Neural cell (in vitro differentiated cells): ENCODE results near the gene CHRM1. TPM values are rescaled to one million over a fixed set of nuclear protein-coding genes. Genes with fewer than 3 reads are reported as not detected.
"Not testable (repeated sequence)": the region's sequence is repeated elsewhere in the genome, so short reads cannot be mapped to it uniquely, and the experiment has no call there.

Source experiments
- H2AFZ ChIP-seq: fragments of 200-600, 300-800 bp; sonication (generic), shearing (Covaris generic); 2 replicates; pipeline ENCODE4 v1.6.0; 2014; ENCODE audit warnings: low read depth, mild to moderate bottlenecking, antibody characterized with exemption, low read length, moderate library complexity
- H3F3A ChIP-seq: fragments of 200-600 bp; shearing (Covaris generic); 2 replicates; pipeline ENCODE4 v1.6.1; 2016; ENCODE audit warnings: mild to moderate bottlenecking, moderate library complexity, mixed read lengths, antibody characterized with exemption, low read length; ENCODE audit not compliant: insufficient read depth, poor library complexity, severe bottlenecking
- H3K27ac ChIP-seq: fragments of 200-600, 300-800 bp; sonication (generic), shearing (Covaris generic); 2 replicates; pipeline ENCODE4 v1.5.1; 2014; ENCODE audit warnings: mild to moderate bottlenecking, low read length, moderate library complexity
- H3K27me3 ChIP-seq: fragments of 300-800, 200-600 bp; sonication (generic), shearing (Covaris generic); 2 replicates; pipeline ENCODE4 v1.6.0; 2014; ENCODE audit warnings: mild to moderate bottlenecking, low read depth, low read length, moderate library complexity; ENCODE audit not compliant: insufficient read depth
- H3K36me3 ChIP-seq: fragments of 300-800, 200-600 bp; sonication (generic), shearing (Covaris generic); 2 replicates; pipeline ENCODE4 v1.5.1; 2014; ENCODE audit warnings: mild to moderate bottlenecking, antibody characterized with exemption, low read length, moderate library complexity; ENCODE audit not compliant: insufficient read depth
- H3K4me2 ChIP-seq: fragments of 300-800, 200-600 bp; sonication (generic), shearing (Covaris generic); 2 replicates; pipeline ENCODE4 v1.6.0; 2014; ENCODE audit warnings: mild to moderate bottlenecking, low read length
- H3K4me3 ChIP-seq: fragments of 300-800, 200-600 bp; sonication (generic), shearing (Covaris generic); 2 replicates; pipeline ENCODE4 v1.5.1; 2014; ENCODE audit warnings: mild to moderate bottlenecking, low read length, moderate library complexity
- H3K79me2 ChIP-seq: fragments of 200-600 bp; shearing (Covaris generic); replicated peaks from 2 replicates; pipeline ENCODE4 v1.6.0; 2014; ENCODE audit warnings: mild to moderate bottlenecking, low read length, moderate library complexity; ENCODE audit not compliant: insufficient read depth
- H3K9ac ChIP-seq: fragments of 300-800, 200-600 bp; sonication (generic), shearing (Covaris generic); 2 replicates; pipeline ENCODE4 v1.6.1; 2016; ENCODE audit warnings: mild to moderate bottlenecking, low read length, mixed read lengths
- H3K9me2 ChIP-seq: fragments of 200-600 bp; shearing (Covaris generic); 2 replicates; pipeline ENCODE4 v1.6.1; 2016; ENCODE audit warnings: mild to moderate bottlenecking, low read length, mixed read lengths; ENCODE audit not compliant: insufficient read depth
- H3K9me3 ChIP-seq: fragments of 200-600, 300-800 bp; sonication (generic), shearing (Covaris generic); 2 replicates; pipeline ENCODE4 v1.6.1; 2016; ENCODE audit warnings: mild to moderate bottlenecking, mixed run types, low read length, moderate library complexity, mixed read lengths
- H4K20me1 ChIP-seq: fragments of 200-600 bp; shearing (Covaris generic); 2 replicates; pipeline ENCODE4 v1.6.1; 2016; ENCODE audit warnings: mild to moderate bottlenecking, mixed run types; ENCODE audit not compliant: insufficient read depth
- CTCF ChIP-seq: fragments of 450-650 bp; IDR thresholded peaks from 2 replicates; pipeline ENCODE4 v1.5.1; 2014; ENCODE audit warnings: antibody characterized with exemption, mild to moderate bottlenecking, moderate library complexity; ENCODE audit not compliant: poor library complexity, severe bottlenecking
- EP300 ChIP-seq: fragments of 450-650 bp; conservative IDR thresholded peaks from 2 replicates; pipeline ENCODE4 v1.6.1; 2014; ENCODE audit warnings: antibody characterized with exemption, mild to moderate bottlenecking, moderate library complexity; ENCODE audit not compliant: poor library complexity, severe bottlenecking
- EZH2 ChIP-seq: fragments of 200-600, 300-800 bp; shearing (Covaris generic), sonication (generic); IDR thresholded peaks from 2 replicates; pipeline ENCODE4 v1.6.1; 2014; ENCODE audit warnings: antibody characterized with exemption, low read length, borderline replicate concordance, mild to moderate bottlenecking; ENCODE audit not compliant: insufficient read depth, poor library complexity, severe bottlenecking
- POLR2AphosphoS5 ChIP-seq: IDR thresholded peaks from 2 replicates; pipeline ENCODE4 v1.6.1; 2012
- RAD21 ChIP-seq: fragments of 450-650 bp; conservative IDR thresholded peaks from 2 replicates; pipeline ENCODE4 v1.6.1; 2014; ENCODE audit warnings: antibody characterized with exemption, mild to moderate bottlenecking, moderate library complexity
- SMC3 ChIP-seq: fragments of 450-650 bp; conservative IDR thresholded peaks from 2 replicates; pipeline ENCODE4 v1.6.1; 2014; ENCODE audit warnings: antibody characterized with exemption, mild to moderate bottlenecking, moderate library complexity; ENCODE audit not compliant: poor library complexity
- TAF1 ChIP-seq: IDR thresholded peaks from 2 replicates; pipeline ENCODE4 v1.6.1; 2012; ENCODE audit warnings: low read depth
- polyA plus RNA-seq: library from polyadenylated mRNA; depleted of rRNA; stranded (reverse); fragments of >200 nt; gene quantifications from 2 replicates; pipeline ENCODE4 v1.2.3, GENCODE V29; 2014
- TF ChIP-seq, protein P1 (sequence below): IDR thresholded peaks from 2 replicates; pipeline ENCODE4 v1.6.1; 2012; ENCODE audit warnings: borderline replicate concordance

CHRM1 gene
- polyA plus RNA-seq, 1 donor from 2014 or later = not detected

DNA sequence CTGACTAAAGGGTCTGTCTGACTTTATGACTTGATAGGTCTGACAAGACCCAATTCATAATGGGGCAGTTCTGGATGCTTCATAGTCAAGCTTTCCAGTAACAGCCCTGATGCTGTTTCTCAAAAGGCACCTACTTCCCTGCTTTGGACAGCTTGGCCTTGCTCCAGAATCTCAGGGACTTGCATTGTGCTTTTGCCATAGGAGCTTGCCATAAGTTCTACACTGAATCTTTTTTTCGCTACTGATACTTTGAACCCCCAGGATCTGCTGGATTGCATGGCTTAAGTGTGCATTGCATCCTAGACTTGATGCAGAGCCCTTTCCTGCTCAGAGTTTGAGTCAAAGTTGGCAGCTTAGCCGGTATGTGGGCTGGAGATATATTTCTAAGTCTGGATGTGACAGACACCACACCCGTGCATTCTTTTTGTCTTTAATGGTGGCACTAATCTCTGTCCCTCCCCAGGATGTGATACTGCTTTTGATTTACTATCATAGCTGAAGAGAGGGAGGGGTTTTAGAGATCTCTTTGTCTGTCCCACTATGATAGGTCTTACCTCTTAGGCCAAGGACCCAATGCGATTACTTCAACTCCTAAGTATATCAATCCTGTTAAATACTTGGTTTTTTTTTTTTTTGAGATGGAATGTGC is 57.4 kb downstream of the CHRM1 start:
- no peaks in the 10 kb centered on the region for H3K9me2 ChIP-seq
- no peak overlapping the region for H2AFZ ChIP-seq
- TF ChIP-seq, protein P1, sequence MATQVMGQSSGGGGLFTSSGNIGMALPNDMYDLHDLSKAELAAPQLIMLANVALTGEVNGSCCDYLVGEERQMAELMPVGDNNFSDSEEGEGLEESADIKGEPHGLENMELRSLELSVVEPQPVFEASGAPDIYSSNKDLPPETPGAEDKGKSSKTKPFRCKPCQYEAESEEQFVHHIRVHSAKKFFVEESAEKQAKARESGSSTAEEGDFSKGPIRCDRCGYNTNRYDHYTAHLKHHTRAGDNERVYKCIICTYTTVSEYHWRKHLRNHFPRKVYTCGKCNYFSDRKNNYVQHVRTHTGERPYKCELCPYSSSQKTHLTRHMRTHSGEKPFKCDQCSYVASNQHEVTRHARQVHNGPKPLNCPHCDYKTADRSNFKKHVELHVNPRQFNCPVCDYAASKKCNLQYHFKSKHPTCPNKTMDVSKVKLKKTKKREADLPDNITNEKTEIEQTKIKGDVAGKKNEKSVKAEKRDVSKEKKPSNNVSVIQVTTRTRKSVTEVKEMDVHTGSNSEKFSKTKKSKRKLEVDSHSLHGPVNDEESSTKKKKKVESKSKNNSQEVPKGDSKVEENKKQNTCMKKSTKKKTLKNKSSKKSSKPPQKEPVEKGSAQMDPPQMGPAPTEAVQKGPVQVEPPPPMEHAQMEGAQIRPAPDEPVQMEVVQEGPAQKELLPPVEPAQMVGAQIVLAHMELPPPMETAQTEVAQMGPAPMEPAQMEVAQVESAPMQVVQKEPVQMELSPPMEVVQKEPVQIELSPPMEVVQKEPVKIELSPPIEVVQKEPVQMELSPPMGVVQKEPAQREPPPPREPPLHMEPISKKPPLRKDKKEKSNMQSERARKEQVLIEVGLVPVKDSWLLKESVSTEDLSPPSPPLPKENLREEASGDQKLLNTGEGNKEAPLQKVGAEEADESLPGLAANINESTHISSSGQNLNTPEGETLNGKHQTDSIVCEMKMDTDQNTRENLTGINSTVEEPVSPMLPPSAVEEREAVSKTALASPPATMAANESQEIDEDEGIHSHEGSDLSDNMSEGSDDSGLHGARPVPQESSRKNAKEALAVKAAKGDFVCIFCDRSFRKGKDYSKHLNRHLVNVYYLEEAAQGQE = no peak
- TF ChIP-seq CTCF (no peak), SMC3 (no peak), RAD21 (no peak), EP300 (no peak), TAF1 (no peak)
- H3F3A ChIP-seq = no peaks in the 10 kb centered on the region
- no peaks in the 10 kb centered on the region for H4K20me1 ChIP-seq
- H3K4me3 ChIP-seq = no peak overlapping the region
- no peak overlapping the region for H3K9ac ChIP-seq
- H3K79me2 ChIP-seq = peaks cover 7% of the 10 kb centered on the region
- H3K9me3 ChIP-seq = no peaks in the 10 kb centered on the region
- no peaks in the 10 kb centered on the region for H3K36me3 ChIP-seq
- H3K27me3 ChIP-seq = no peaks in the 10 kb centered on the region
- no peak overlapping the region for H3K27ac ChIP-seq
- no peak overlapping the region for H3K4me2 ChIP-seq

DNA sequence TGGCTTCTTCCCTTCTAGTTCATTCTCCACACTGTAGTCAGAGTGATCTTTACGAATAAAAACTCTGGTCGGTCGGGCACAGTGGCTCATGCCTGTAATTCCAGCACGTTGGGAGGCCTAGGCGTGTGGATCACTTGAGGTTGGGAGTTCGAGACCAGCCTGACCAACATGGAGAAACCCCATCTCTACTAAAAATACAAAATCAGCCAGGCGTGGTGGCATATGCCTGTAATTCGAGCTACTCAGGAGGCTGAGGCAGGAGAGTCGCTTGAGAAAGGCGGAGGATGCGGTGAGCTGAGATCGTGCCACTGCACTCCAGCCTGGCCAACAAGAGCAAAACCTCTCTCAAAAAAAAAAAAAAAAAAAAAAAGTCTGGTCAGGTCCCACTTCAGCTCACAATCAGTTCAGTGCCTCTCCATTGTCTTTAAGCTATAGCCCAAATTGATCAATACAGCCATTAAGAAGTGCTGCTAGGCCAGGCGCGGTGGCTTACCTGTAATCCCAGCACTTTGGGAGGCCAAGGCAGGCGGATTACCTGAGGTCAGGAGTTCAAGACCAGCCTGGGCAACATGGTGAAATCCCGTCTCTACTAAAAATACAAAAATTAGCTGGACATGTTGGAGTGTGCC is 59.5 kb downstream of the CHRM1 start:
- not testable (repeated sequence) for H3F3A ChIP-seq, H3K9ac ChIP-seq, H4K20me1 ChIP-seq, H3K4me3 ChIP-seq, H3K4me2 ChIP-seq, H3K27ac ChIP-seq, H3K9me2 ChIP-seq, H3K36me3 ChIP-seq, H2AFZ ChIP-seq, H3K9me3 ChIP-seq, H3K27me3 ChIP-seq
- peaks cover 17% of the 10 kb centered on the region for H3K79me2 ChIP-seq

GRCh38 chr11:62860835-62861563 is 60.2 kb downstream of the CHRM1 start:
- H4K20me1 ChIP-seq = no peaks in the 10 kb centered on the region
- no peaks in the 10 kb centered on the region for H3K9me3 ChIP-seq
- no peaks in the 10 kb centered on the region for H3K27me3 ChIP-seq
- no peaks in the 10 kb centered on the region for H3K36me3 ChIP-seq
- H3K27ac ChIP-seq = no peak overlapping the region
- peaks cover 17% of the 10 kb centered on the region for H3K79me2 ChIP-seq
- H3K4me3 ChIP-seq = no peak overlapping the region
- H3K4me2 ChIP-seq = no peak overlapping the region
- H2AFZ ChIP-seq = no peak overlapping the region
- H3K9me2 ChIP-seq = no peaks in the 10 kb centered on the region
- H3K9ac ChIP-seq = no peak overlapping the region
- no peaks in the 10 kb centered on the region for H3F3A ChIP-seq
- TF ChIP-seq, protein P1 = no peak
- TF ChIP-seq EZH2 (no peak), POLR2AphosphoS5 (no peak), EP300 (no peak), CTCF (no peak), RAD21 (no peak)
